GM19372 (cell line): Measurements from ENCODE around the gene GGT5.
"Not testable (repeated sequence)": the region's sequence is repeated elsewhere in the genome, so short reads cannot be mapped to it uniquely, and the experiment has no call there.

Experiments
- ATAC-seq: cut with Tn5 transposase; IDR thresholded peaks from one replicate; pipeline ENCODE4 v1.9.1; 2021; ENCODE audit warnings: mild to moderate bottlenecking, low read depth, moderate library complexity; ENCODE audit not compliant: unreplicated experiment

The GGT5 gene

GRCh38 chr22:24206460-24207263 is 38.2 kb downstream of the GGT5 start:
- ATAC-seq = not testable (repeated sequence)

- ATAC-seq = no peak
Observed at GRCh38 chr22:24205438-24206195, 39.3 kb downstream of the GGT5 start.

- ATAC-seq = not testable (repeated sequence)
Observed at GRCh38 chr22:24203856-24204255, 41.0 kb downstream of the GGT5 start.

- no peak for ATAC-seq
Observed at GRCh38 chr22:24201681-24202614, 42.9 kb downstream of the GGT5 start.

GRCh38 chr22:24200619-24201212 is 44.2 kb downstream of the GGT5 start:
- ATAC-seq = no peak

- ATAC-seq = no peak
Observed at GRCh38 chr22:24198682-24199052, 46.2 kb downstream of the GGT5 start.

GRCh38 chr22:24191893-24192292 is 53.0 kb downstream of the GGT5 start:
- ATAC-seq = no peak

- ATAC-seq = no peak
Observed at GRCh38 chr22:24191381-24191841, 53.5 kb downstream of the GGT5 start.

GRCh38 chr22:24190596-24191208 is 54.2 kb downstream of the GGT5 start:
- ATAC-seq = no peak

- ATAC-seq = no peak
Observed at GRCh38 chr22:24190159-24190540, 54.7 kb downstream of the GGT5 start.

GRCh38 chr22:24189249-24190158 is 55.4 kb downstream of the GGT5 start:
- no peak for ATAC-seq

GRCh38 chr22:24188705-24189248 is 56.1 kb downstream of the GGT5 start:
- ATAC-seq = no peak

- ATAC-seq = no peak
Observed at GRCh38 chr22:24187731-24188644, 56.9 kb downstream of the GGT5 start.

- ATAC-seq = no peak
Observed at GRCh38 chr22:24186892-24187670, 57.8 kb downstream of the GGT5 start.

GRCh38 chr22:24186352-24186740 is 58.5 kb downstream of the GGT5 start:
- no peak for ATAC-seq

GRCh38 chr22:24185501-24186351 is 59.2 kb downstream of the GGT5 start:
- ATAC-seq = no peak
